HCT116 (cell line): ENCODE measurements around the gene CNPY1. TPM values are rescaled to one million over a fixed set of nuclear protein-coding genes. Genes with fewer than 3 reads are reported as not detected.

ENCODE experiments used
- ATAC-seq: fragments of 200-7000 bp; cut with Tn5 transposase; 2 replicates; pipeline ENCODE4 v1.9.1; 2020; ENCODE audit warnings: mild to moderate bottlenecking, moderate library complexity
- BruUV-seq: library from RNA; stranded (reverse); fragments of 400-500 nt; replicated peaks from 2 replicates; lab custom pipeline; 2021; lab: Mats Ljungman, UMichigan
- CTCF ChIA-PET: fragments of 300-600 bp; sonication (Branson Sonifier 250); formaldehyde crosslinking; loops from one replicate; lab custom pipeline; 2021; ENCODE audit warnings: antibody characterized with exemption; lab: Charles Lee
- POLR2A ChIA-PET: fragments of 300-600, 350-600 bp; sonication (Branson Sonifier 250); formaldehyde crosslinking; loops from one replicate; lab custom pipeline; 2021; ENCODE audit warnings: antibody characterized with exemption; lab: Charles Lee
- RAD21 ChIA-PET, 2 experiments: fragments of 300-600 bp; sonication (Branson Sonifier 250); formaldehyde crosslinking; loops; one replicate each; lab custom pipeline; 2023; ENCODE audit warnings: low total read pairs in 2 of 2; ENCODE audit not compliant: uncharacterized antibody in 2 of 2, unreplicated experiment in 2 of 2, low non-redundant PET in 1 of 2; lab: Charles Lee
- DNase-seq: peaks from one replicate; pipeline ENCODE4 v3.0.0-alpha.2; 2010; ENCODE audit warnings: low read depth, low spot score
- H2AFZ ChIP-seq: fragments of 200-600 bp; shearing (Covaris generic), sonication (generic); 2 replicates; pipeline ENCODE4 v1.6.1; 2017; ENCODE audit warnings: low read depth, mixed run types, mixed read lengths, antibody characterized with exemption, low read length; ENCODE audit not compliant: poor library complexity, severe bottlenecking
- H3K27ac ChIP-seq: 2 replicates; pipeline ENCODE4 v1.5.1; 2012; ENCODE audit warnings: low read depth, low read length
- H3K27me3 ChIP-seq: fragments of 200-600 bp; sonication (generic); 2 replicates; pipeline ENCODE4 v1.6.1; 2016; ENCODE audit warnings: mixed run types, low read length, mixed read lengths; ENCODE audit not compliant: insufficient read depth
- H3K36me3 ChIP-seq, 2 experiments: fragments of 200-500 bp in 1 of 2; fragments of 200-600 bp in 1 of 2; sonication (Bioruptor generic) in 1 of 2; sonication (generic) in 1 of 2; 2 replicates each; pipeline versions ENCODE4 v1.5.1 to v1.6.1; 2014 to 2016; ENCODE audit warnings: low read length in 2 of 2, inconsistent platforms in 1 of 2, mixed read lengths in 1 of 2, mixed run types in 1 of 2; ENCODE audit not compliant: insufficient read depth in 2 of 2, control insufficient read depth in 1 of 2
- H3K4me1 ChIP-seq, 2 experiments: fragments of 200-600 bp in 1 of 2; sonication (generic) in 1 of 2; 2 replicates each; pipeline versions ENCODE4 v1.5.1 to v1.6.1; 2012 to 2017; ENCODE audit warnings: low read length in 2 of 2, inconsistent platforms in 1 of 2, mild to moderate bottlenecking in 1 of 2, mixed read lengths in 1 of 2, mixed run types in 1 of 2, moderate library complexity in 1 of 2; ENCODE audit not compliant: insufficient read depth in 2 of 2, control insufficient read depth in 1 of 2
- H3K4me2 ChIP-seq: fragments of 200-600 bp; sonication (generic); 2 replicates; pipeline ENCODE4 v1.6.1; 2017; ENCODE audit warnings: mixed run types, low read length, mixed read lengths
- H3K4me3 ChIP-seq, 2 experiments: fragments of 200-600 bp in 1 of 2; sonication (generic) in 1 of 2; replicated peaks in 1 of 2; 2 replicates each; pipeline ENCODE4 v1.5.1; 2011 to 2016; ENCODE audit warnings: low read length in 2 of 2, control low read depth in 1 of 2, low read depth in 1 of 2, mild to moderate bottlenecking in 1 of 2, mixed read lengths in 1 of 2, mixed run types in 1 of 2
- H3K79me2 ChIP-seq: fragments of 200-600 bp; sonication (generic); 2 replicates; pipeline ENCODE4 v1.6.1; 2017; ENCODE audit warnings: mild to moderate bottlenecking, mixed run types, low read length, moderate library complexity, mixed read lengths; ENCODE audit not compliant: insufficient read depth
- H3K9ac ChIP-seq: fragments of 200-600 bp; sonication (generic); 2 replicates; pipeline ENCODE4 v1.6.1; 2016; ENCODE audit warnings: low read length, mixed read lengths
- H3K9me2 ChIP-seq: fragments of 200-600 bp; sonication (generic), shearing (Covaris generic); 2 replicates; pipeline ENCODE4 v1.6.1; 2017; ENCODE audit warnings: mixed run types, mild to moderate bottlenecking, moderate library complexity; ENCODE audit not compliant: insufficient read depth
- H3K9me3 ChIP-seq, 2 experiments: fragments of 200-500 bp in 1 of 2; fragments of 200-600 bp in 1 of 2; sonication (Bioruptor generic) in 1 of 2; sonication (generic) in 1 of 2; 2 replicates each; pipeline ENCODE4 v1.6.1; 2014 to 2017; ENCODE audit warnings: low read length in 2 of 2, mixed read lengths in 2 of 2, inconsistent platforms in 1 of 2, low read depth in 1 of 2, mild to moderate bottlenecking in 1 of 2, mixed run types in 1 of 2, moderate library complexity in 1 of 2; ENCODE audit not compliant: control insufficient read depth in 1 of 2, insufficient read depth in 1 of 2
- H4K20me1 ChIP-seq: fragments of 200-600 bp; sonication (generic), shearing (Covaris generic); 2 replicates; pipeline ENCODE4 v1.6.1; 2017; ENCODE audit warnings: mixed run types, mild to moderate bottlenecking, moderate library complexity; ENCODE audit not compliant: insufficient read depth
- CEBPB ChIP-seq: IDR thresholded peaks from 2 replicates; pipeline ENCODE4 v1.6.1; 2012; ENCODE audit warnings: low read depth
- EGR1 ChIP-seq: IDR thresholded peaks from 2 replicates; pipeline ENCODE4 v1.6.1; 2012; ENCODE audit warnings: low read depth
- EZH2 ChIP-seq: fragments of 200-600 bp; sonication (generic); IDR thresholded peaks from 2 replicates; pipeline ENCODE4 v1.6.1; 2017; ENCODE audit warnings: antibody characterized with exemption, mixed run types
- EZH2phosphoT487 ChIP-seq: fragments of 200-600 bp; IDR thresholded peaks from 2 replicates; pipeline ENCODE4 v1.6.1; 2018; ENCODE audit warnings: antibody characterized with exemption, borderline replicate concordance
- JUND ChIP-seq: IDR thresholded peaks from 2 replicates; pipeline ENCODE4 v1.6.1; 2012
- POLR2A ChIP-seq: IDR thresholded peaks from 2 replicates; pipeline ENCODE4 v1.7.0; 2011; ENCODE audit warnings: borderline replicate concordance; ENCODE audit not compliant: insufficient read depth, insufficient read length; ENCODE audit errors: extremely low read depth
- POLR2AphosphoS5 ChIP-seq: IDR thresholded peaks from 2 replicates; pipeline ENCODE4 v1.6.1; 2011; ENCODE audit warnings: mild to moderate bottlenecking, low read depth, low read length, moderate library complexity
- RAD21 ChIP-seq: IDR thresholded peaks from 2 replicates; pipeline ENCODE4 v1.6.1; 2012; ENCODE audit warnings: low read depth, mild to moderate bottlenecking
- SIN3A ChIP-seq: IDR thresholded peaks from 2 replicates; pipeline ENCODE4 v1.6.1; 2012; ENCODE audit warnings: low read depth
- SRF ChIP-seq: IDR thresholded peaks from 2 replicates; pipeline ENCODE4 v1.6.1; 2012; ENCODE audit warnings: low read depth
- TCF7L2 ChIP-seq: IDR thresholded peaks from 2 replicates; pipeline ENCODE4 v1.7.0; 2011; ENCODE audit warnings: borderline replicate concordance, inconsistent platforms; ENCODE audit not compliant: insufficient read depth, insufficient read length; ENCODE audit errors: extremely low read depth
- YY1 ChIP-seq: IDR thresholded peaks from 2 replicates; pipeline ENCODE4 v1.6.1; 2011; ENCODE audit warnings: low read length, low read depth, moderate library complexity, mild to moderate bottlenecking; ENCODE audit not compliant: insufficient replicate concordance; ENCODE audit errors: extremely low read depth
- ZNF274 ChIP-seq: fragments of 200-500 bp; sonication (Bioruptor generic); IDR thresholded peaks from 2 replicates; pipeline ENCODE4 v1.6.1; 2014; ENCODE audit warnings: mild to moderate bottlenecking, low read depth, low read length, inconsistent platforms
- intact Hi-C: fragments of 100-400 bp; cut with micrococcal nuclease; formaldehyde crosslinking; loops from 2 replicates; pipeline ENCODE4 v1.10.0; 2022
- total RNA-seq: library from RNA; stranded (reverse); gene quantifications from one replicate; pipeline ENCODE4 v1.2.1, GENCODE V29; 2021; ENCODE audit not compliant: unreplicated experiment
- TF ChIP-seq, protein P1 (sequence below): IDR thresholded peaks from 2 replicates; pipeline ENCODE4 v1.6.1; 2012
- TF ChIP-seq, protein P2 (sequence below): IDR thresholded peaks from 2 replicates; pipeline ENCODE4 v1.6.1; 2012
- TF ChIP-seq, protein P3 (sequence below): IDR thresholded peaks from 2 replicates; pipeline ENCODE4 v1.6.1; 2012; ENCODE audit warnings: low read depth
- TF ChIP-seq, protein P4 (sequence below): IDR thresholded peaks from 2 replicates; pipeline ENCODE4 v1.6.1; 2011; ENCODE audit warnings: mild to moderate bottlenecking, low read length, moderate library complexity; ENCODE audit not compliant: insufficient replicate concordance; ENCODE audit errors: extremely low read depth
- TF ChIP-seq, protein P5 (sequence below), 3 experiments: fragments of 200-600 bp in 1 of 3; sonication (generic) in 1 of 3; IDR thresholded peaks in 2 of 3; conservative IDR thresholded peaks in 1 of 3; 2 replicates each; pipeline ENCODE4 v1.5.1; 2012 to 2017; ENCODE audit warnings: low read depth in 2 of 3, low read length in 2 of 3, antibody characterized with exemption in 1 of 3, borderline replicate concordance in 1 of 3, control low read depth in 1 of 3, mild to moderate bottlenecking in 1 of 3, mixed read lengths in 1 of 3, mixed run types in 1 of 3, moderate library complexity in 1 of 3; ENCODE audit not compliant: insufficient read depth in 1 of 3

Gene CNPY1
- total RNA-seq, 1 experiment from 2014 or later, result not detected

DNA sequence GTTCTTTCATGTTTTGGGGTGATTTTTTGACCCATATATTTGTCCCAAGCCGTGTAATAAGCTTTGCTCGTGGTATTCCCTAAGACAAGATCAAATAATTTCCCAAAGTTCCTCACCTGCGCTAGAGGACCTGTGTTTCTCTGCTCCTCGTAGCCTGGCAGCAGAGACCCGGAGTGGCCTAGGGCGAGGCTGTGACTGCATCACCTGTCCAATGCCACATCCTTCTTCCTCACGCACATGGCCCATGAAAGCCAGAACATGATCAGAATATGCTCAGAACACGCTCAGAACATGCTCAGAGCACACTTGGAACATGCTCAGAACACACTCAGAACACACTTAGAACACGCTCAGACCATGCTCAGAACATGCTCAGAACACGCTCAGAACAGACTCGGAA, 64.6 kb downstream of the CNPY1 start:
- DNase-seq (no peak), ATAC-seq (no peak)
- TF ChIP-seq POLR2AphosphoS5 (no peak), YY1 (no peak), SRF (no peak), ZNF274 (no peak), CEBPB (no peak), POLR2A (no peak), SIN3A (no peak), EZH2 (no peak), JUND (no peak), RAD21 (no peak), EZH2phosphoT487 (no peak), TCF7L2 (no peak), EGR1 (no peak)
- TF ChIP-seq, protein P1, sequence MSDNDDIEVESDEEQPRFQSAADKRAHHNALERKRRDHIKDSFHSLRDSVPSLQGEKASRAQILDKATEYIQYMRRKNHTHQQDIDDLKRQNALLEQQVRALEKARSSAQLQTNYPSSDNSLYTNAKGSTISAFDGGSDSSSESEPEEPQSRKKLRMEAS, result no peak
- TF ChIP-seq, protein P2, sequence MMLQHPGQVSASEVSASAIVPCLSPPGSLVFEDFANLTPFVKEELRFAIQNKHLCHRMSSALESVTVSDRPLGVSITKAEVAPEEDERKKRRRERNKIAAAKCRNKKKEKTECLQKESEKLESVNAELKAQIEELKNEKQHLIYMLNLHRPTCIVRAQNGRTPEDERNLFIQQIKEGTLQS, result no peak
- TF ChIP-seq, protein P3, sequence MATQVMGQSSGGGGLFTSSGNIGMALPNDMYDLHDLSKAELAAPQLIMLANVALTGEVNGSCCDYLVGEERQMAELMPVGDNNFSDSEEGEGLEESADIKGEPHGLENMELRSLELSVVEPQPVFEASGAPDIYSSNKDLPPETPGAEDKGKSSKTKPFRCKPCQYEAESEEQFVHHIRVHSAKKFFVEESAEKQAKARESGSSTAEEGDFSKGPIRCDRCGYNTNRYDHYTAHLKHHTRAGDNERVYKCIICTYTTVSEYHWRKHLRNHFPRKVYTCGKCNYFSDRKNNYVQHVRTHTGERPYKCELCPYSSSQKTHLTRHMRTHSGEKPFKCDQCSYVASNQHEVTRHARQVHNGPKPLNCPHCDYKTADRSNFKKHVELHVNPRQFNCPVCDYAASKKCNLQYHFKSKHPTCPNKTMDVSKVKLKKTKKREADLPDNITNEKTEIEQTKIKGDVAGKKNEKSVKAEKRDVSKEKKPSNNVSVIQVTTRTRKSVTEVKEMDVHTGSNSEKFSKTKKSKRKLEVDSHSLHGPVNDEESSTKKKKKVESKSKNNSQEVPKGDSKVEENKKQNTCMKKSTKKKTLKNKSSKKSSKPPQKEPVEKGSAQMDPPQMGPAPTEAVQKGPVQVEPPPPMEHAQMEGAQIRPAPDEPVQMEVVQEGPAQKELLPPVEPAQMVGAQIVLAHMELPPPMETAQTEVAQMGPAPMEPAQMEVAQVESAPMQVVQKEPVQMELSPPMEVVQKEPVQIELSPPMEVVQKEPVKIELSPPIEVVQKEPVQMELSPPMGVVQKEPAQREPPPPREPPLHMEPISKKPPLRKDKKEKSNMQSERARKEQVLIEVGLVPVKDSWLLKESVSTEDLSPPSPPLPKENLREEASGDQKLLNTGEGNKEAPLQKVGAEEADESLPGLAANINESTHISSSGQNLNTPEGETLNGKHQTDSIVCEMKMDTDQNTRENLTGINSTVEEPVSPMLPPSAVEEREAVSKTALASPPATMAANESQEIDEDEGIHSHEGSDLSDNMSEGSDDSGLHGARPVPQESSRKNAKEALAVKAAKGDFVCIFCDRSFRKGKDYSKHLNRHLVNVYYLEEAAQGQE, result no peak
- TF ChIP-seq, protein P4, sequence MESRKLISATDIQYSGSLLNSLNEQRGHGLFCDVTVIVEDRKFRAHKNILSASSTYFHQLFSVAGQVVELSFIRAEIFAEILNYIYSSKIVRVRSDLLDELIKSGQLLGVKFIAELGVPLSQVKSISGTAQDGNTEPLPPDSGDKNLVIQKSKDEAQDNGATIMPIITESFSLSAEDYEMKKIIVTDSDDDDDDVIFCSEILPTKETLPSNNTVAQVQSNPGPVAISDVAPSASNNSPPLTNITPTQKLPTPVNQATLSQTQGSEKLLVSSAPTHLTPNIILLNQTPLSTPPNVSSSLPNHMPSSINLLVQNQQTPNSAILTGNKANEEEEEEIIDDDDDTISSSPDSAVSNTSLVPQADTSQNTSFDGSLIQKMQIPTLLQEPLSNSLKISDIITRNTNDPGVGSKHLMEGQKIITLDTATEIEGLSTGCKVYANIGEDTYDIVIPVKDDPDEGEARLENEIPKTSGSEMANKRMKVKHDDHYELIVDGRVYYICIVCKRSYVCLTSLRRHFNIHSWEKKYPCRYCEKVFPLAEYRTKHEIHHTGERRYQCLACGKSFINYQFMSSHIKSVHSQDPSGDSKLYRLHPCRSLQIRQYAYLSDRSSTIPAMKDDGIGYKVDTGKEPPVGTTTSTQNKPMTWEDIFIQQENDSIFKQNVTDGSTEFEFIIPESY, result no peak
- TF ChIP-seq, protein P5, sequence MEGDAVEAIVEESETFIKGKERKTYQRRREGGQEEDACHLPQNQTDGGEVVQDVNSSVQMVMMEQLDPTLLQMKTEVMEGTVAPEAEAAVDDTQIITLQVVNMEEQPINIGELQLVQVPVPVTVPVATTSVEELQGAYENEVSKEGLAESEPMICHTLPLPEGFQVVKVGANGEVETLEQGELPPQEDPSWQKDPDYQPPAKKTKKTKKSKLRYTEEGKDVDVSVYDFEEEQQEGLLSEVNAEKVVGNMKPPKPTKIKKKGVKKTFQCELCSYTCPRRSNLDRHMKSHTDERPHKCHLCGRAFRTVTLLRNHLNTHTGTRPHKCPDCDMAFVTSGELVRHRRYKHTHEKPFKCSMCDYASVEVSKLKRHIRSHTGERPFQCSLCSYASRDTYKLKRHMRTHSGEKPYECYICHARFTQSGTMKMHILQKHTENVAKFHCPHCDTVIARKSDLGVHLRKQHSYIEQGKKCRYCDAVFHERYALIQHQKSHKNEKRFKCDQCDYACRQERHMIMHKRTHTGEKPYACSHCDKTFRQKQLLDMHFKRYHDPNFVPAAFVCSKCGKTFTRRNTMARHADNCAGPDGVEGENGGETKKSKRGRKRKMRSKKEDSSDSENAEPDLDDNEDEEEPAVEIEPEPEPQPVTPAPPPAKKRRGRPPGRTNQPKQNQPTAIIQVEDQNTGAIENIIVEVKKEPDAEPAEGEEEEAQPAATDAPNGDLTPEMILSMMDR (IDR thresholded peaks at IDR 0.05 in 2 of 3, conservative IDR thresholded peaks at IDR 0.05 in 1 of 3; ENCODE audit: borderline replicate concordance in 1 of 3, insufficient read depth in 1 of 3, low read depth in 2 of 3, low read length in 2 of 3), result no peak
- Histone ChIP-seq H4K20me1 (no peaks in the 10 kb centered on the region), H3K4me2 (no peak overlapping the region), H2AFZ (no peak overlapping the region), H3K9me2 (no peaks in the 10 kb centered on the region), H3K27ac (no peak overlapping the region), H3K4me1 (no peaks in the 10 kb centered on the region), H3K36me3 (no peaks in the 10 kb centered on the region), H3K27me3 (0 out of 2 replicates have a peak, but pooled peaks cover 4% of the 10 kb centered on the region), H3K9me3 (peaks cover 0 to 6% of the 10 kb centered on the region in 2 experiments; a peak in 1 of 4 replicates), H3K4me3 (no peak overlapping the region), H3K9ac (no peak overlapping the region), H3K79me2 (no peaks in the 10 kb centered on the region)
- ChIA-PET POLR2A (no interaction called here), RAD21 (no interaction called here), CTCF (no interaction called here)
- intact Hi-C loops, result no loop called here
- no TSS peak for BruUV-seq
